ENCODE measurements around the gene COX7A2L. TPM values are rescaled to one million over a fixed set of nuclear protein-coding genes. Genes with fewer than 3 reads are reported as not detected.

Gene COX7A2L
- total RNA-seq, 1 donor from 2014 or later: 94.8 TPM

GRCh38 chr2:42331569-42332284 lies 29.3 kb downstream of the COX7A2L start:
- no peak for DNase-seq (ENCODE audit: low spot score)
- no peaks in the 10 kb centered on the region for H3K9me3 Mint-ChIP-seq (ENCODE audit: unreplicated experiment)
- H3K4me1 Mint-ChIP-seq (ENCODE audit: unreplicated experiment): no peaks in the 10 kb centered on the region
- H3K4me3 Mint-ChIP-seq (ENCODE audit: unreplicated experiment): no peak overlapping the region
- TF ChIP-seq CTCF (IDR thresholded peaks at IDR 0.05; ENCODE audit: unreplicated experiment): no peak
- H3K36me3 Mint-ChIP-seq (ENCODE audit: low read depth, unreplicated experiment): peaks cover 10% of the 10 kb centered on the region
- H3K27ac Mint-ChIP-seq (ENCODE audit: unreplicated experiment): no peak overlapping the region
- H3K27me3 Mint-ChIP-seq (ENCODE audit: unreplicated experiment): no peaks in the 10 kb centered on the region

GRCh38 chr2:42329736-42330135 lies 31.3 kb downstream of the COX7A2L start:
- Mint-ChIP-seq H3K9me3 (ENCODE audit: unreplicated experiment) (no peaks in the 10 kb centered on the region), H3K36me3 (ENCODE audit: low read depth, unreplicated experiment) (peaks cover 6% of the 10 kb centered on the region), H3K4me3 (ENCODE audit: unreplicated experiment) (no peak overlapping the region), H3K27ac (ENCODE audit: unreplicated experiment) (no peak overlapping the region), H3K4me1 (ENCODE audit: unreplicated experiment) (no peaks in the 10 kb centered on the region), H3K27me3 (ENCODE audit: unreplicated experiment) (no peaks in the 10 kb centered on the region)
- no peak for TF ChIP-seq CTCF (IDR thresholded peaks at IDR 0.05; ENCODE audit: unreplicated experiment)
- DNase-seq (ENCODE audit: low spot score): no peak

DNA sequence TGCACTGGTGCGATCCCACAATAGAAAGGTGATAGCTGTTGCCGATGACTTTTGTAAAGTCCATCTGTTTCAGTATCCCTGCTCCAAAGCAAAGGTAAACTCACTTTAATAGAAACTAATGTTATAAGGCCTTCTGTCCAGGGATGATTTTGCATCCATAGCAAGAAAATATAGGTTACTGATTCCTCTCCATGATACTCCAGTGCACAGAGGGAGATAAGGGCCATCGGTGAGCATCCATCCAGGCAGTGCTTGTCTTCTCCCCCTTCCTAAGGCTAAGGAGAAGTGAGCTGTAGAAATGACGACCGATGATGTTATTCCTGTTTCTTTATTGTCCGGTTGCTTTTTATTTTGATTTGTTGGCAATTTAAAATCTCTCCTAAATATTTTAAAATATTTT lies 32.1 kb downstream of the COX7A2L start:
- peaks cover 6% of the 10 kb centered on the region for H3K36me3 Mint-ChIP-seq (ENCODE audit: low read depth, unreplicated experiment)
- no peaks in the 10 kb centered on the region for H3K9me3 Mint-ChIP-seq (ENCODE audit: unreplicated experiment)
- no peak overlapping the region for H3K27ac Mint-ChIP-seq (ENCODE audit: unreplicated experiment)
- TF ChIP-seq CTCF (IDR thresholded peaks at IDR 0.05; ENCODE audit: unreplicated experiment): no peak
- no peak overlapping the region for H3K4me3 Mint-ChIP-seq (ENCODE audit: unreplicated experiment)
- H3K27me3 Mint-ChIP-seq (ENCODE audit: unreplicated experiment): no peaks in the 10 kb centered on the region
- H3K4me1 Mint-ChIP-seq (ENCODE audit: unreplicated experiment): no peaks in the 10 kb centered on the region
- DNase-seq (ENCODE audit: low spot score): no peak

DNA sequence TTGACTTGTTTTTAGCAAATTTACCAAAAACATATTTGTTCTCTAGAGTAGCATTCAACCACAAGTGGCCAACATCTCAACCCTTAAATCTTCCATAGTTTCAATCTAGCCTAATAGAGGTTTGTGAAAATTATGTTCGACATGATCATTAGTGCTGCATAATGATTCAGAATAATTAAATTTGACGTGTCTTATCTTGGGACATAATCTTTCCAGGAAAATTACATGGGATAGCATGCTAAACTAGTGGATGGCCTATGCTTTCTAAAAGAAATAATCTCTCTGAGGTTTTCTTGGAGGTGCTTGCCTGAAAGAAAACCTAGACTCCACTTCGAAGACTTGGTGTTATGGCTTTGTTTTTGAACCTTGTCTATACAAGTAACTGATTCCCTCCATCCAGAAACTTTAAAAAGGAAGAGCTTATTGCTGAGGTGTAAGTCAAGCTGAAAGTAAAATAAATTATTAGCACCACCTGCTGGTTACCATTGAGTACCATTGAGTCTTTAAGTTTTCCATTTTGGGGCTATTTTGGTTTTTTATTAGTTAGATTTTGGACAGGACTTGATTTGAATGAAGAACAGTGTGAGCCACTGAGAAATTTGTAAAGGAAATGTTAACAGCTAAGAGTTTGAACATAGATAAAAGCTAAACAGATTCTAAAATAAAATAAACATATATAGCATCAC lies 32.7 kb downstream of the COX7A2L start:
- H3K4me1 Mint-ChIP-seq (ENCODE audit: unreplicated experiment): no peaks in the 10 kb centered on the region
- no peak overlapping the region for H3K4me3 Mint-ChIP-seq (ENCODE audit: unreplicated experiment)
- TF ChIP-seq CTCF (IDR thresholded peaks at IDR 0.05; ENCODE audit: unreplicated experiment): peak; percentile 74
- no peaks in the 10 kb centered on the region for H3K9me3 Mint-ChIP-seq (ENCODE audit: unreplicated experiment)
- H3K27me3 Mint-ChIP-seq (ENCODE audit: unreplicated experiment): no peaks in the 10 kb centered on the region
- no peak for DNase-seq (ENCODE audit: low spot score)
- H3K27ac Mint-ChIP-seq (ENCODE audit: unreplicated experiment): no peak overlapping the region
- H3K36me3 Mint-ChIP-seq (ENCODE audit: low read depth, unreplicated experiment): peaks cover 6% of the 10 kb centered on the region

GRCh38 chr2:42327125-42327524 lies 33.9 kb downstream of the COX7A2L start:
- H3K4me3 Mint-ChIP-seq (ENCODE audit: unreplicated experiment): no peak overlapping the region
- no peak for TF ChIP-seq CTCF (IDR thresholded peaks at IDR 0.05; ENCODE audit: unreplicated experiment)
- H3K4me1 Mint-ChIP-seq (ENCODE audit: unreplicated experiment): no peaks in the 10 kb centered on the region
- H3K27me3 Mint-ChIP-seq (ENCODE audit: unreplicated experiment): no peaks in the 10 kb centered on the region
- no peak overlapping the region for H3K27ac Mint-ChIP-seq (ENCODE audit: unreplicated experiment)
- no peak for DNase-seq (ENCODE audit: low spot score)
- no peaks in the 10 kb centered on the region for H3K9me3 Mint-ChIP-seq (ENCODE audit: unreplicated experiment)
- peaks cover 6% of the 10 kb centered on the region for H3K36me3 Mint-ChIP-seq (ENCODE audit: low read depth, unreplicated experiment)

Data from endothelial cell (in vitro differentiated cells).